GM10266 (cell line): Measurements from ENCODE around the gene MSANTD3.
A peak's percentile ranks its signal among the peaks of the same experiment; 100 is the strongest.

Experiments
- DNase-seq: peaks from one replicate; pipeline ENCODE4 v3.0.0; 2012; ENCODE audit errors: extremely low spot score
- CTCF ChIP-seq: IDR thresholded peaks from 2 replicates; pipeline ENCODE4 v1.5.1; 2012; ENCODE audit warnings: mild to moderate bottlenecking, low read depth; ENCODE audit not compliant: control insufficient read depth, insufficient read depth; ENCODE audit errors: missing control alignments

Gene MSANTD3

GRCh38 chr9:100443781-100444768 lies 17.1 kb downstream of the MSANTD3 start:
- DNase-seq = no peak
- no peak for TF ChIP-seq CTCF

- DNase-seq = no peak
- TF ChIP-seq CTCF = no peak
Observed at GRCh38 chr9:100445161-100445902, 18.4 kb downstream of the MSANTD3 start.

GRCh38 chr9:100445903-100446549 lies 19.1 kb downstream of the MSANTD3 start:
- TF ChIP-seq CTCF = no peak
- DNase-seq = no peak

- no peak for TF ChIP-seq CTCF
- DNase-seq = no peak
Observed at GRCh38 chr9:100447041-100447440, 20.1 kb downstream of the MSANTD3 start.

GRCh38 chr9:100448266-100448665 lies 21.3 kb downstream of the MSANTD3 start:
- no peak for DNase-seq
- no peak for TF ChIP-seq CTCF

GRCh38 chr9:100449420-100449819 lies 22.5 kb downstream of the MSANTD3 start:
- no peak for TF ChIP-seq CTCF
- DNase-seq = peak; percentile 49
